K562 (cell line): Measurements from ENCODE around the gene DDX5. TPM values are rescaled to one million over a fixed set of nuclear protein-coding genes. Genes with fewer than 3 reads are reported as not detected.

Experiments used
- BRD4 ChIP-seq: fragments of 200-600 bp; sonication (generic); IDR thresholded peaks from 2 replicates; pipeline ENCODE4 v1.6.1; 2017; ENCODE audit warnings: inconsistent platforms
- CBX1 ChIP-seq: sonication (generic); IDR thresholded peaks from 2 replicates; pipeline ENCODE4 v1.6.1; 2016; ENCODE audit warnings: antibody characterized with exemption, low read depth, mild to moderate bottlenecking
- CTBP1 ChIP-seq: fragments of 450-650 bp; IDR thresholded peaks from 2 replicates; pipeline ENCODE4 v1.6.1; 2016; ENCODE audit warnings: borderline replicate concordance
- MCM3 ChIP-seq: fragments of 450-650 bp; IDR thresholded peaks from 2 replicates; pipeline ENCODE4 v1.6.1; 2016
- MNT ChIP-seq, 2 experiments: fragments of 450-650 bp; conservative IDR thresholded peaks; 2 replicates each; pipeline ENCODE4 v1.6.1; 2017; ENCODE audit warnings: mild to moderate bottlenecking in 2 of 2, moderate library complexity in 2 of 2
- MXI1 ChIP-seq: IDR thresholded peaks from 2 replicates; pipeline ENCODE4 v1.6.1; 2011; ENCODE audit warnings: low read depth, mild to moderate bottlenecking, improper control_type of control experiment, low read length
- MYC ChIP-seq, 2 experiments: fragments of 250-450 bp in 1 of 2; sonication (Bioruptor Pico) in 1 of 2; IDR thresholded peaks; 2 replicates each; pipeline versions ENCODE4 v1.5.1 to v1.6.1; 2012 to 2021; ENCODE audit warnings: low read depth in 2 of 2, borderline replicate concordance in 1 of 2, improper control_type of control experiment in 1 of 2, low read length in 1 of 2, mild to moderate bottlenecking in 1 of 2, moderate library complexity in 1 of 2
- NR1H2 ChIP-seq: sonication (generic); formaldehyde crosslinking; IDR thresholded peaks from 2 replicates; pipeline ENCODE4 v1.4.0; 2020; ENCODE audit warnings: mild to moderate bottlenecking, missing genetic modification reagents
- PCBP1 ChIP-seq: fragments of 200-400 bp; formaldehyde crosslinking; IDR thresholded peaks from 2 replicates; pipeline ENCODE4 v1.6.1; 2018; ENCODE audit warnings: mild to moderate bottlenecking, low read depth, low read length; ENCODE audit not compliant: poor library complexity, severe bottlenecking
- RBM14 ChIP-seq: fragments of 200-400 bp; formaldehyde crosslinking; IDR thresholded peaks from 2 replicates; pipeline ENCODE4 v1.6.1; 2018; ENCODE audit warnings: low read depth, mild to moderate bottlenecking, low read length, moderate library complexity, borderline replicate concordance; ENCODE audit not compliant: insufficient read depth
- polyA plus RNA-seq, 8 experiments: library from polyadenylated mRNA; depleted of rRNA in 4 of 8; stranded (reverse) in 5 of 8; unstranded in 3 of 8; fragments of >200 nt; fragmentation: Nextera tagmentation in 2 of 8; fragmentation: Illumina TruSeq in 1 of 8; extraction: Ambion mirVana in 2 of 8; extraction: Trizol in 1 of 8; gene quantifications; 2 replicates each; pipeline versions ENCODE4 v1.2.1 to v1.2.3, GENCODE V29; 2011 to 2014; ENCODE audit warnings: inconsistent platforms in 1 of 8, missing spikeins in 1 of 8
- total RNA-seq, 7 experiments: library from RNA; depleted of rRNA in 6 of 7; stranded (reverse); fragments of >200 nt in 6 of 7; fragmentation: Illumina TruSeq in 2 of 7; extraction: Trizol in 2 of 7; gene quantifications; 2 replicates each; pipeline versions ENCODE4 v1.2.1 to v1.2.3, GENCODE V29; 2011 to 2021; ENCODE audit warnings: low replicate concordance in 1 of 7
- TF ChIP-seq, protein P1 (sequence below): sonication (generic); formaldehyde crosslinking; IDR thresholded peaks from 2 replicates; pipeline ENCODE4 v1.8.1; 2023; ENCODE audit warnings: missing genetic modification reagents, mild to moderate bottlenecking, borderline replicate concordance
- TF ChIP-seq, protein P2 (sequence below): sonication (generic); formaldehyde crosslinking; IDR thresholded peaks from 2 replicates; pipeline ENCODE4 v1.8.1; 2023; ENCODE audit warnings: mild to moderate bottlenecking, missing genetic modification reagents

The DDX5 gene
- total and polyA plus RNA-seq, 9 of the 15 experiments (the other 6 are each of a cell fraction or from before 2014, with no cell fraction given) = 306 to 1,639 (median 604) TPM

DNA sequence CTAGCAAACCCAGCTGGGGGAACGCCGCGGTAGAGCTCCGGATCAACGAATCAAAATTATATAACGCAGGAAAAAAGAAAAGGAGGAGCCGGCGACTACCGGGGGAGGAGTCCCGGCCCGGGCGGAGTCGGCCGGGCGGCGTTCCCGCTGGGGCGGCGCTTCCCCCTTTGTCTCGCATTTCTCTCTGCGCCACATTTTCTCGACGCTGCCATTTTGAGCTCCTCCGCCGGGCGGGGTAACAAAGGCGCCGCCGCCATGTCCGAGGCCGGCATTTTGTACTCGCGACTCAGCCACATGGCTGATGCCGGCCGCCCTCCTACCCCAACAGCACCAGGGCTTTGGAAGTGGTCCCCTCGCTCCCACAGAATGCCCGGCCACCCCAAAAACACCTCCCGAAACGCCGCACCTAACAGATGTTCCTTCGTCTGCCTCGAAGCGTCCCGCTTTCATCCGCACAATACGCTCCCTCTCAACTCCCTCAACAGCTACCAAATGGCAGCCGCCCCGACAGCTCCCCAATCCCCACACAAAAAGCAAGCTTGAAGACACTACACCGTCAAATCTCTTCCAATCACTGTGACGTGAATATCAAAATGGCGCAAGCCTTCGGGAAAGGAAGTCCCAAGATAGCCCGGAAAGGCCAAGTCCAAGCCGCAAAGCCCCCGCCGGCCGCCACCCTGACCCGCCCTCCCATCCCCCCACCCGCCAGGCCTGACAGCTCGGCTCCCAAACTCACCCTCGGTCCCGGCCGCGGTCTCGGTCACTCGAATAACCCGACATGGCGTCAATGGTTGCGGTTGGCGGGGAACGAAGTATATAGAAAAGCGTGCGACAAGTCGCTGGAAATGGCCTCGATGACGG is 519 bp downstream of the DDX5 start (continued):
- peak; percentile 49 to 64 for TF ChIP-seq MNT (conservative IDR thresholded peaks at IDR 0.05)
- TF ChIP-seq CBX1 = 0 out of 2 replicates have a peak, but pooled peaks have one; percentile 19
- TF ChIP-seq MXI1 = 0 out of 2 replicates have a peak, but pooled peaks have one; percentile 26
- TF ChIP-seq NR1H2 (CRISPR knock-in tag) = no peak
- peak; percentile 94 for TF ChIP-seq MYC (IDR thresholded peaks at IDR 0.05; ENCODE audit: low read depth, low read length)
- peak; percentile 92 for TF ChIP-seq MYC (CRISPR knock-in tag; IDR thresholded peaks at IDR 0.05; ENCODE audit: borderline replicate concordance, low read depth)
- TF ChIP-seq MCM3 = no peak
- TF ChIP-seq PCBP1 = peak; percentile 95
- peak; percentile 99; the same call in 1 of the 2 replicates for TF ChIP-seq RBM14
- TF ChIP-seq, protein P1, sequence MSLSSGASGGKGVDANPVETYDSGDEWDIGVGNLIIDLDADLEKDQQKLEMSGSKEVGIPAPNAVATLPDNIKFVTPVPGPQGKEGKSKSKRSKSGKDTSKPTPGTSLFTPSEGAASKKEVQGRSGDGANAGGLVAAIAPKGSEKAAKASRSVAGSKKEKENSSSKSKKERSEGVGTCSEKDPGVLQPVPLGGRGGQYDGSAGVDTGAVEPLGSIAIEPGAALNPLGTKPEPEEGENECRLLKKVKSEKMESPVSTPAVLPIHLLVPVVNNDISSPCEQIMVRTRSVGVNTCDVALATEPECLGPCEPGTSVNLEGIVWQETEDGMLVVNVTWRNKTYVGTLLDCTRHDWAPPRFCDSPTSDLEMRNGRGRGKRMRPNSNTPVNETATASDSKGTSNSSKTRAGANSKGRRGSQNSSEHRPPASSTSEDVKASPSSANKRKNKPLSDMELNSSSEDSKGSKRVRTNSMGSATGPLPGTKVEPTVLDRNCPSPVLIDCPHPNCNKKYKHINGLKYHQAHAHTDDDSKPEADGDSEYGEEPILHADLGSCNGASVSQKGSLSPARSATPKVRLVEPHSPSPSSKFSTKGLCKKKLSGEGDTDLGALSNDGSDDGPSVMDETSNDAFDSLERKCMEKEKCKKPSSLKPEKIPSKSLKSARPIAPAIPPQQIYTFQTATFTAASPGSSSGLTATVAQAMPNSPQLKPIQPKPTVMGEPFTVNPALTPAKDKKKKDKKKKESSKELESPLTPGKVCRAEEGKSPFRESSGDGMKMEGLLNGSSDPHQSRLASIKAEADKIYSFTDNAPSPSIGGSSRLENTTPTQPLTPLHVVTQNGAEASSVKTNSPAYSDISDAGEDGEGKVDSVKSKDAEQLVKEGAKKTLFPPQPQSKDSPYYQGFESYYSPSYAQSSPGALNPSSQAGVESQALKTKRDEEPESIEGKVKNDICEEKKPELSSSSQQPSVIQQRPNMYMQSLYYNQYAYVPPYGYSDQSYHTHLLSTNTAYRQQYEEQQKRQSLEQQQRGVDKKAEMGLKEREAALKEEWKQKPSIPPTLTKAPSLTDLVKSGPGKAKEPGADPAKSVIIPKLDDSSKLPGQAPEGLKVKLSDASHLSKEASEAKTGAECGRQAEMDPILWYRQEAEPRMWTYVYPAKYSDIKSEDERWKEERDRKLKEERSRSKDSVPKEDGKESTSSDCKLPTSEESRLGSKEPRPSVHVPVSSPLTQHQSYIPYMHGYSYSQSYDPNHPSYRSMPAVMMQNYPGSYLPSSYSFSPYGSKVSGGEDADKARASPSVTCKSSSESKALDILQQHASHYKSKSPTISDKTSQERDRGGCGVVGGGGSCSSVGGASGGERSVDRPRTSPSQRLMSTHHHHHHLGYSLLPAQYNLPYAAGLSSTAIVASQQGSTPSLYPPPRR (CRISPR knock-in tag) = no peak
- peak; percentile 95 for TF ChIP-seq BRD4
- TF ChIP-seq, protein P2, sequence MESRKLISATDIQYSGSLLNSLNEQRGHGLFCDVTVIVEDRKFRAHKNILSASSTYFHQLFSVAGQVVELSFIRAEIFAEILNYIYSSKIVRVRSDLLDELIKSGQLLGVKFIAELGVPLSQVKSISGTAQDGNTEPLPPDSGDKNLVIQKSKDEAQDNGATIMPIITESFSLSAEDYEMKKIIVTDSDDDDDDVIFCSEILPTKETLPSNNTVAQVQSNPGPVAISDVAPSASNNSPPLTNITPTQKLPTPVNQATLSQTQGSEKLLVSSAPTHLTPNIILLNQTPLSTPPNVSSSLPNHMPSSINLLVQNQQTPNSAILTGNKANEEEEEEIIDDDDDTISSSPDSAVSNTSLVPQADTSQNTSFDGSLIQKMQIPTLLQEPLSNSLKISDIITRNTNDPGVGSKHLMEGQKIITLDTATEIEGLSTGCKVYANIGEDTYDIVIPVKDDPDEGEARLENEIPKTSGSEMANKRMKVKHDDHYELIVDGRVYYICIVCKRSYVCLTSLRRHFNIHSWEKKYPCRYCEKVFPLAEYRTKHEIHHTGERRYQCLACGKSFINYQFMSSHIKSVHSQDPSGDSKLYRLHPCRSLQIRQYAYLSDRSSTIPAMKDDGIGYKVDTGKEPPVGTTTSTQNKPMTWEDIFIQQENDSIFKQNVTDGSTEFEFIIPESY (CRISPR knock-in tag) = 0 out of 2 replicates have a peak, but pooled peaks have one; percentile 21
- peak; percentile 34; the same call in 1 of the 2 replicates for TF ChIP-seq CTBP1
